Thymus (tissue), 11 donors: ENCODE data around the gene C1orf198. TPM values are rescaled to one million over a fixed set of nuclear protein-coding genes. Genes with fewer than 3 reads are reported as not detected.
A peak's percentile ranks its signal among the peaks of the same experiment; 100 is the strongest.

Source experiments
- DNase-seq, 9 donors: peaks; one replicate each; pipeline ENCODE4 v3.0.0-alpha.2; 2013; ENCODE audit warnings: low spot score in 9 of 9, low read depth in 6 of 9, missing footprints in 1 of 9
- H3K27ac ChIP-seq, 2 donors: one replicate each; pipeline ENCODE4 v1.5.1; 2013; ENCODE audit warnings: control low read depth in 1 of 2, low read depth in 1 of 2, low read length in 1 of 2, mild to moderate bottlenecking in 1 of 2, moderate library complexity in 1 of 2
- H3K27me3 ChIP-seq, 2 donors: one replicate each; pipeline ENCODE4 v1.5.1; 2013; ENCODE audit warnings: low read length in 1 of 2; ENCODE audit not compliant: control insufficient read depth in 2 of 2, insufficient read depth in 1 of 2
- H3K36me3 ChIP-seq, 2 donors: one replicate each; pipeline ENCODE4 v1.5.1; 2013; ENCODE audit warnings: low read length in 1 of 2, mild to moderate bottlenecking in 1 of 2, moderate library complexity in 1 of 2; ENCODE audit not compliant: control insufficient read depth in 2 of 2, insufficient read depth in 2 of 2
- H3K4me1 ChIP-seq, 2 donors: one replicate each; pipeline ENCODE4 v1.5.1; 2013; ENCODE audit warnings: low read length in 2 of 2; ENCODE audit not compliant: control insufficient read depth in 2 of 2, insufficient read depth in 2 of 2
- H3K4me3 ChIP-seq, 2 donors: one replicate each; pipeline ENCODE4 v1.5.1; 2013; ENCODE audit warnings: low read length in 2 of 2, control low read depth in 1 of 2, mild to moderate bottlenecking in 1 of 2
- H3K9me3 ChIP-seq, 2 donors: one replicate each; pipeline ENCODE4 v1.5.1; 2013; ENCODE audit warnings: low read length in 1 of 2, mild to moderate bottlenecking in 1 of 2; ENCODE audit not compliant: control insufficient read depth in 2 of 2, insufficient read depth in 1 of 2
- WGBS: extraction: QIAGEN DNeasy Blood & Tissue Kit; methylation state at CpG from one replicate; pipeline ENCODE4 v1.1.7; 2013; 5-methylcytosine and 5-hydroxymethylcytosine counted together
- polyA plus RNA-seq: library from polyadenylated mRNA; stranded (reverse); fragments of 200-250 nt; gene quantifications from one replicate; pipeline ENCODE4 v1.2.3, GENCODE V29; 2013
- total RNA-seq: library from RNA; stranded (reverse); fragments of 120-200 nt; gene quantifications from one replicate; pipeline ENCODE4 v1.2.4, GENCODE V29; 2013
- donor health status: healthy.

The C1orf198 gene
- total and polyA plus RNA-seq, 2 donors = 10.1 to 14.2 TPM

- no peaks in the 10 kb centered on the region for H3K36me3 ChIP-seq
- H3K4me1 ChIP-seq = no peaks in the 10 kb centered on the region
- WGBS = 97% methylated on average over 4 of the region's 4 CpGs
- no peak overlapping the region for H3K27ac ChIP-seq
- no peaks in the 10 kb centered on the region for H3K9me3 ChIP-seq
- DNase-seq = no peak
- peaks cover 5 to 46% of the 10 kb centered on the region in 2 donors for H3K27me3 ChIP-seq
- no peak overlapping the region for H3K4me3 ChIP-seq
Measured at GRCh38 chr1:230877924-230878590, 9.7 kb upstream of the C1orf198 start.

- Histone ChIP-seq H3K9me3 (no peaks in the 10 kb centered on the region), H3K4me3 (no peak overlapping the region), H3K36me3 (no peaks in the 10 kb centered on the region), H3K4me1 (no peaks in the 10 kb centered on the region), H3K27me3 (peaks cover 5 to 41% of the 10 kb centered on the region in 2 donors), H3K27ac (no peak overlapping the region)
- no peak for DNase-seq
- WGBS = 91% methylated on average over 14 of the region's 14 CpGs
Measured at GRCh38 chr1:230877146-230877923, 9.0 kb upstream of the C1orf198 start.

GRCh38 chr1:230876660-230877059 is 8.3 kb upstream of the C1orf198 start:
- Histone ChIP-seq H3K27ac (no peak overlapping the region), H3K27me3 (peaks cover 5 to 36% of the 10 kb centered on the region in 2 donors), H3K36me3 (no peaks in the 10 kb centered on the region), H3K4me3 (no peak overlapping the region), H3K4me1 (no peaks in the 10 kb centered on the region), H3K9me3 (no peaks in the 10 kb centered on the region)
- 90% methylated on average over 6 of the region's 6 CpGs for WGBS
- DNase-seq = no peak

GRCh38 chr1:230875370-230875769 is 7.0 kb upstream of the C1orf198 start:
- Histone ChIP-seq H3K27ac (no peak overlapping the region), H3K4me3 (no peak overlapping the region), H3K36me3 (no peaks in the 10 kb centered on the region), H3K4me1 (no peaks in the 10 kb centered on the region), H3K9me3 (no peaks in the 10 kb centered on the region), H3K27me3 (peaks cover 5 to 37% of the 10 kb centered on the region in 2 donors)
- 98% methylated on average over 8 of the region's 8 CpGs for WGBS
- DNase-seq = no peak

- WGBS = 99% methylated on average over 4 of the region's 4 CpGs
- no peak overlapping the region for H3K4me3 ChIP-seq
- H3K4me1 ChIP-seq = peaks cover 10 to 11% of the 10 kb centered on the region in 2 donors
- H3K27me3 ChIP-seq = peaks cover 17 to 40% of the 10 kb centered on the region in 2 donors
- no peak for DNase-seq
- H3K9me3 ChIP-seq = peaks cover 0 to 5% of the 10 kb centered on the region in 2 donors
- no peak overlapping the region for H3K27ac ChIP-seq
- no peaks in the 10 kb centered on the region for H3K36me3 ChIP-seq
Measured at GRCh38 chr1:230870916-230871315, 2.6 kb upstream of the C1orf198 start.

- H3K36me3 ChIP-seq = no peaks in the 10 kb centered on the region
- peaks cover 17 to 40% of the 10 kb centered on the region in 2 donors for H3K27me3 ChIP-seq
- no peak overlapping the region for H3K27ac ChIP-seq
- no peak for DNase-seq
- H3K4me3 ChIP-seq = no peak overlapping the region
- peaks cover 11 to 12% of the 10 kb centered on the region in 2 donors for H3K4me1 ChIP-seq
- WGBS = 93% methylated on average over 4 of the region's 4 CpGs
- H3K9me3 ChIP-seq = peaks cover 0 to 5% of the 10 kb centered on the region in 2 donors
Measured at GRCh38 chr1:230869500-230869899, 1.2 kb upstream of the C1orf198 start.

- H3K27me3 ChIP-seq = peaks cover 17 to 40% of the 10 kb centered on the region in 2 donors
- peaks cover 12 to 15% of the 10 kb centered on the region in 2 donors for H3K4me1 ChIP-seq
- no peaks in the 10 kb centered on the region for H3K36me3 ChIP-seq
- H3K27ac ChIP-seq = peak overlapping the region in 1 of 2 donors; percentile 18
- WGBS = 9% methylated on average over 40 of the region's 40 CpGs
- DNase-seq = peak in 3 of 9 donors; percentile 14 to 40 (median 24)
- peak overlapping the region; percentile 45 to 87 for H3K4me3 ChIP-seq
- peaks cover 0 to 5% of the 10 kb centered on the region in 2 donors for H3K9me3 ChIP-seq
Measured at GRCh38 chr1:230868736-230869385, 540 bp upstream of the C1orf198 start.

GRCh38 chr1:230867101-230867902 is 1.0 kb downstream of the C1orf198 start:
- H3K36me3 ChIP-seq = no peaks in the 10 kb centered on the region
- peaks cover 17 to 40% of the 10 kb centered on the region in 2 donors for H3K27me3 ChIP-seq
- 52% methylated on average over 17 of the region's 17 CpGs for WGBS
- peaks cover 12 to 20% of the 10 kb centered on the region in 2 donors for H3K4me1 ChIP-seq
- peaks cover 0 to 8% of the 10 kb centered on the region in 2 donors for H3K9me3 ChIP-seq
- DNase-seq = no peak
- H3K27ac ChIP-seq = no peak overlapping the region
- H3K4me3 ChIP-seq = peak overlapping the region; percentile 58 to 87
